ENCODE results near the gene THAP7.

Gene THAP7

DNA sequence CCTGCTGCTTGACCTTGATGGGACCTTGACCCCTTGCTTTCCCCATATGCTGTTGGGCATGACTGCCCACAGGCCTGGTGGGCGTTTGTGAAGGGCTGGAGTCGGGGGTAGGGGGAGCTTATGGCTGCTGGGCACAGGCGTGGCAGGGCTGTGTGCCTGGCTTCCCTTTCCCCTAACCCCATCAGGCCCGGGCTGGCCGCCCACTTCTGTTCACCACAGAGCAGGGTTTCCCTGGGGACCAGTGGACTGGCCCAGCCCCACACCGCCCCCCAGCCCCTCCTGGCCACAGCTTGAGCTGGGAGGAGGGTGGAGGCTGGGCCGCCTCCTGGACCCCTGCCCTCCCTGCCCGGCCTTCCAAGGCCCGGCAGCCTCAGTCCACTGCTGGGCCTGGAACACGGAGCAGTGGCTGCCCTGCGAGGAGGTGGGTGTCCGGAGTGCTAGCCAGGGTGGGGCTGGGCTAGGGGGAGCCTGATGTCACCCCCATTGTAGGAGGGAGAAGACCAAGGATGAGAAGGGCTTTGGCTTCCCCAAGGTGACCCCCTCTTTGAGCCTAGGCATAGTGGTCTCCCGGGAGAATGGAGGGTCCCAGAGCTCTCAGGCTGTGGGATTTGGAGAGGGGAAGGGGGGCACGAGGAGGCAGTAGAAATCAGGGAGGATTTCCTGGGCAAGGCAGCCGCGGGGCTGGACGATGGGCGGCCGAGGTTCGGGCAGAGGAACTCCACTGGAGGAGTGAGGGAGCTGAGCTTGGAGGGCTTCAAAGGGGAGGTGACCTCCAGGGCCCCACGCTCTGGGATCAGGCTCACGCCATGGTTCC lies 34.8 kb downstream of the THAP7 start, which contains the start of gene AIFM3:
Gene AIFM3 (plus strand): TSS at position 373 of the 814 bp plus-strand sequence. CDS start 690 bp downstream, outside the sequence.
- Histone ChIP-seq H3K27me3 (replicated peaks; ENCODE audit: control insufficient read depth, insufficient read depth, low read length) (no peaks in the 10 kb centered on the region; the same call in 1 of the 2 replicates), H3K36me3 (ENCODE audit: control insufficient read depth, insufficient read depth, low read length) (no peaks in the 10 kb centered on the region), H3K4me3 (replicated peaks; ENCODE audit: low read depth, low read length) (no peak within 1 kb of the TSS)
- TF ChIP-seq, protein P1, sequence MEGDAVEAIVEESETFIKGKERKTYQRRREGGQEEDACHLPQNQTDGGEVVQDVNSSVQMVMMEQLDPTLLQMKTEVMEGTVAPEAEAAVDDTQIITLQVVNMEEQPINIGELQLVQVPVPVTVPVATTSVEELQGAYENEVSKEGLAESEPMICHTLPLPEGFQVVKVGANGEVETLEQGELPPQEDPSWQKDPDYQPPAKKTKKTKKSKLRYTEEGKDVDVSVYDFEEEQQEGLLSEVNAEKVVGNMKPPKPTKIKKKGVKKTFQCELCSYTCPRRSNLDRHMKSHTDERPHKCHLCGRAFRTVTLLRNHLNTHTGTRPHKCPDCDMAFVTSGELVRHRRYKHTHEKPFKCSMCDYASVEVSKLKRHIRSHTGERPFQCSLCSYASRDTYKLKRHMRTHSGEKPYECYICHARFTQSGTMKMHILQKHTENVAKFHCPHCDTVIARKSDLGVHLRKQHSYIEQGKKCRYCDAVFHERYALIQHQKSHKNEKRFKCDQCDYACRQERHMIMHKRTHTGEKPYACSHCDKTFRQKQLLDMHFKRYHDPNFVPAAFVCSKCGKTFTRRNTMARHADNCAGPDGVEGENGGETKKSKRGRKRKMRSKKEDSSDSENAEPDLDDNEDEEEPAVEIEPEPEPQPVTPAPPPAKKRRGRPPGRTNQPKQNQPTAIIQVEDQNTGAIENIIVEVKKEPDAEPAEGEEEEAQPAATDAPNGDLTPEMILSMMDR (IDR thresholded peaks at IDR 0.05; ENCODE audit: insufficient read depth, low read length, poor library complexity, severe bottlenecking) = no peak
- DNase-seq (ENCODE audit: extremely low read depth, insufficient read length) = no peak

DNA sequence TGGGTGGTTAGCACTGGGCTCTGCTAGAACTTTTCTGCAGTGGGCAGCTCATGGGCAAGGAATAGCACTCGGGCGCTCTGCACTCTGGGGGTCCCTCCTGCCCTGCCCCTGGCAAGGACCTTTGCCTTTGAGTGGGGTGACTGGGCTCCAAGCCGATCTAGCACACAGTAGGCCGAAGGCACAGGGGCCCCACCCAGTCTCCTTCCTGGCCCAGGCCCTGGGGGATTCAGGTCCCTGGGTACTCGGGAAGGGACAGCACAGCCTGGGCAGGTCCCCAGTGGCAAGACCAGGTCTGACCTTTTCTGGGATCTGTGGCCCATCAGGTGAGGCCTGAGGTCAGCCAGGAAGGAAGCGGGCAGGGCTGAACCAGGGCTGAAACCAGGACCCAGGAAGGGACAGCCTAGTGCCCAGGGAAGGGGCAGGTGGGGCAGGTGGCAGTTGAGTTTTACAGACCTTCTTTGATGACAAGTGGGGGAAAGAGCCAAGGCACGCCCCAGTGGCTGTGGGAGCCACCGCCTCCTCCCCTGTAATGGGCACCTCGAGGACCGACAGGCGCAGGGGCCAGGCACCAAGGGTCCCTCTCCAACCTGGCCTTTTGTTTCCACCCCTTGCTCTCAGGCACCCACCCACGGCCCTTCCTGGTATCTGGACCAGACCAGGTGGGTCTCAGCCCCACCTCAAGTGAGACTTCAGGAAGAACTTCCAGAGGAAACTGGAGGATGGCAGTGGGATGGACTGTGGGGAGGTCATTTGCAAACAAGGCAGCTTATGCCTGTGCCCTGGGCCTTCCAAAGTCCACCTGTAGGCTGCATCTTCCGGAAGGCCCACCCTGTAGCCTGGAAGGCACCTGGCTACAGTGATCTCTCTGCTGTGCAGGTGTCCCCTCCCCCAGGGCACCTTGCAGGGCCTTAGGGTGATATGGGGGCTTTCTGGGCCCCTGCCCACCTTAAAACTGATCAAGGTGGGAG lies 35.7 kb downstream of the THAP7 start:
- TF ChIP-seq, protein P1 (IDR thresholded peaks at IDR 0.05; ENCODE audit: insufficient read depth, low read length, poor library complexity, severe bottlenecking) = no peak
- Histone ChIP-seq H3K27me3 (replicated peaks; ENCODE audit: control insufficient read depth, insufficient read depth, low read length) (no peaks in the 10 kb centered on the region; the same call in 1 of the 2 replicates), H3K36me3 (ENCODE audit: control insufficient read depth, insufficient read depth, low read length) (no peaks in the 10 kb centered on the region), H3K4me3 (replicated peaks; ENCODE audit: low read depth, low read length) (no peak overlapping the region)
- no peak for DNase-seq (ENCODE audit: extremely low read depth, insufficient read length)

DNA sequence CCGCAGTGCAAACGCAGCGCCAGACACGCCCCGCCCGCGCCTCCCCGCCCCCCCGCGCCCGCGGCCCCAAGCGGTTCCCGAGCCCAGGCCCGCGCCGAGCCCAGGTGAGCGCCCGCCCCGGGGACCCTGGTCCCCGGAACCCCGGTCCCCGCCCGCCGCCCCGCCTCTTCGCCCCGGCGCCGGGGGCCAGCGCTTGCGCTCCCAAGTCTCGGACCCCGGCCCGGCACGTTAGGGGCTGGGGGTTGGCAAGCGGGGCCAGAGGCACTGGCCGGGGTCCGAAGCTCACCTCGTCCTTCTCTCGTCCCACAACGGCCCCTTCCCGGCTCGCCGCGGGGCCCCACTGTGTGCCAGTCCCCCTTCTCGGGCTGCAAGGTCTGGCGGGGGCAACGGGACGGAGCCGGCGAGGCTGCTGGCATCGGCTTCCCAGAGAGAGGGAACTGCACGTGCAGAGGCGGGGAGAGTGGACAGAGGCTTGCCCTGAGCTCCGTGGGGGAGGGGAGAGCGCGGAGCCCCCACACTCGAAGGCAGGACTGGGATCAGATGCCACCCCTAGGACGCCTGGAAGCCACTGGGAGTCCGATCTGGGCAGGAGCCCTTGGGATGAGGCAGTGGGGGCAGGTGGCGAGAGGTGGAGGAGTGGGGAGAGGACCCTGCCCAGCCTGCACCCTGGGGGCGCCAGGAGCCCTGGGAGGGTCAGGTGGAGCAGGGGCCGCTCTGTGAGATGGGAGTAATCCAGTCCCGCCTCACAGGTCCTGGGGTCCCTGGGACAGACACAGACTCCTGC lies 36.6 kb downstream of the THAP7 start:
- DNase-seq (ENCODE audit: extremely low read depth, insufficient read length) = no peak
- TF ChIP-seq, protein P1 (IDR thresholded peaks at IDR 0.05; ENCODE audit: insufficient read depth, low read length, poor library complexity, severe bottlenecking) = no peak
- H3K27me3 ChIP-seq (replicated peaks; ENCODE audit: control insufficient read depth, insufficient read depth, low read length) = no peaks in the 10 kb centered on the region; the same call in 1 of the 2 replicates
- no peaks in the 10 kb centered on the region for H3K36me3 ChIP-seq (ENCODE audit: control insufficient read depth, insufficient read depth, low read length)
- H3K4me3 ChIP-seq (replicated peaks; ENCODE audit: low read depth, low read length) = no peak overlapping the region

DNA sequence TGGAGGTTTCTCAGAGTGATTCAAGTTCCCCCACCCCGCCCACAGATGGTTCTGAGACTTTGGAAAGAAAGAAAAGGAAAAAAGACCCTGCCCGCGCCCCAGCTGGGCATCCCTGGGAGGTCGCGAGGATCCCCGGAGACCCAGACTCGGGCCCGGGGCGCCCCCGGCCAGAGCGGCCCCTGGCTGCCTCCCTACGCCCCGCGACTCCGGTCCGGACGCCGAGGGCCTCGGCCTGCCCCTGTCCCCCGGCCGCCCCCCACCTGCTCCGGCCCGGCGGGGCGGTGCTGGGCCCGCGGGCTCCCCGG lies 37.2 kb downstream of the THAP7 start:
- TF ChIP-seq, protein P1 (IDR thresholded peaks at IDR 0.05; ENCODE audit: insufficient read depth, low read length, poor library complexity, severe bottlenecking) = no peak

DNA sequence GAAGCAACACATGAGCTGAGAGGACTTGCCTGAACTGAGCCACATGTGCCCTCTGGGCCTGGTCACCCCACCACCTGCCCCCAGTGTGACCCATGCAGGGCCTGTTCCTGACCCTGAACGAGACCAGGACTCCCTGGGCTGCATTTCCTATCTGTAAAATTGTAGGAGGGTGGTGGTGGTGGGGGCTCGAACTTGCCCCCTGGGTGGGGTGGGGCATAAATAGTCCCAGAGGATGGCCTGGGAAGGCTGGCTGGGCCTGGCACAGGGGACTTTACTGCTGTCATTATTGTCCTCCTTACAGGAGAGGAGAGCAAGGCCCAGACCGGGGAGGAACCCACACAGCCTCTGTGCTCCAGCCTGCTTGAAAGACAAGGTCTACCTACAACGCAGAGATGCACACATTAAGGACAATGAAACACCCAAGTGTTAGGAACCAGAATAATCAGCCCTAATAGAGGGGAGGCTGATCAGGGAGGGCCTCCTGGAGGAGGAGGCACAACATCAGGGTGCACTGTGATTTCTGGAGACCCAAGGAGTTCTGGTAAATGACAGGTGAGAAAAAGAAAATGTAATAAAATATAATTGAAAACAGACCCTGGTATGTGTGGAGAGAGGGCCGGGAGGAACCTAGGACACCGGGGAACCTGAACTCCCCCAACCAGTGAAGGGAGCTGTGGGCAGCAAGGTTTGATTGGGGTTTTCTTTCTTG lies 37.7 kb downstream of the THAP7 start:
- no peak for DNase-seq (ENCODE audit: extremely low read depth, insufficient read length)
- TF ChIP-seq, protein P1 (IDR thresholded peaks at IDR 0.05; ENCODE audit: insufficient read depth, low read length, poor library complexity, severe bottlenecking) = no peak
- Histone ChIP-seq H3K27me3 (replicated peaks; ENCODE audit: control insufficient read depth, insufficient read depth, low read length) (no peaks in the 10 kb centered on the region; the same call in 1 of the 2 replicates), H3K36me3 (ENCODE audit: control insufficient read depth, insufficient read depth, low read length) (no peaks in the 10 kb centered on the region), H3K4me3 (replicated peaks; ENCODE audit: low read depth, low read length) (no peak overlapping the region)

More for the DNA sequence above, 37.2 kb downstream of the THAP7 start:
- no peak overlapping the region for H3K4me3 ChIP-seq (replicated peaks; ENCODE audit: low read depth, low read length)
- H3K27me3 ChIP-seq (replicated peaks; ENCODE audit: control insufficient read depth, insufficient read depth, low read length) = no peaks in the 10 kb centered on the region; the same call in 1 of the 2 replicates
- no peak for DNase-seq (ENCODE audit: extremely low read depth, insufficient read length)
- no peaks in the 10 kb centered on the region for H3K36me3 ChIP-seq (ENCODE audit: control insufficient read depth, insufficient read depth, low read length)

All from GM06990 (cell line).